K562 (cell line): ENCODE results near the gene RAPGEF5. TPM values are rescaled to one million over a fixed set of nuclear protein-coding genes. Genes with fewer than 3 reads are reported as not detected.

Source experiments
- ATAC-seq: fragments of 200-7000 bp; cut with Tn5 transposase; 3 replicates; pipeline ENCODE4 v1.9.1; 2020; ENCODE audit warnings: moderate library complexity
- BruUV-seq: library from RNA; stranded (reverse); fragments of 400-500 nt; replicated peaks from 2 replicates; lab custom pipeline; 2021; lab: Mats Ljungman, UMichigan
- CTCF ChIA-PET: fragments of 300-600 bp; formaldehyde crosslinking; extraction: SDS; loops from one replicate; lab custom pipeline; 2021; ENCODE audit warnings: low intra/inter-chr PET ratio; lab: Yijun Ruan, JAX
- POLR2A ChIA-PET: fragments of 300-600, 350-650 bp; sonication (Branson Sonifier 250); formaldehyde crosslinking; extraction: SDS; loops from one replicate; lab custom pipeline; 2021; ENCODE audit warnings: antibody characterized with exemption, inconsistent platforms; lab: Yijun Ruan, JAX
- DNase-seq, 4 experiments: peaks; one replicate each; pipeline versions ENCODE4 v3.0.0 to v3.0.0-alpha.2; 2011 to 2018; ENCODE audit warnings: low spot score in 3 of 4, mixed read lengths in 3 of 4; ENCODE audit errors: extremely low read depth in 1 of 4
- FAIRE-seq: peaks from 2 replicates; lab custom pipeline; 2011; peaks lifted over from hg19 to GRCh38; lab: Jason Lieb, UNC
- H2AFZ ChIP-seq: 2 replicates; pipeline ENCODE4 v1.6.0; 2011; ENCODE audit warnings: low read depth, low read length, control low read depth, inconsistent platforms
- H3K27ac ChIP-seq: fragments of 200-600 bp; 3 replicates; pipeline ENCODE4 v1.8.0; 2011; ENCODE audit warnings: low read depth, mild to moderate bottlenecking, control low read depth, inconsistent platforms, low read length, moderate library complexity, mixed read lengths; ENCODE audit errors: extremely low read depth
- H3K27me3 ChIP-seq, 2 experiments: fragments of 300-600 bp in 1 of 2; 2 replicates in 1 of 2; 3 replicates in 1 of 2; pipeline versions ENCODE4 v1.6.0 to v1.8.0; 2011; ENCODE audit warnings: inconsistent platforms in 2 of 2, low read length in 2 of 2, mild to moderate bottlenecking in 1 of 2, mixed read lengths in 1 of 2, moderate library complexity in 1 of 2; ENCODE audit not compliant: control insufficient read depth in 2 of 2, insufficient read depth in 2 of 2
- H3K36me3 ChIP-seq: fragments of 300-600 bp; 3 replicates; pipeline ENCODE4 v1.8.0; 2011; ENCODE audit warnings: mild to moderate bottlenecking, low read length, inconsistent platforms; ENCODE audit not compliant: control insufficient read depth, insufficient read depth
- H3K4me1 ChIP-seq, 2 experiments: fragments of 200-600 bp in 1 of 2; replicated peaks in 1 of 2; 2 replicates in 1 of 2; 3 replicates in 1 of 2; pipeline versions ENCODE4 v1.5.1 to v1.8.0; 2011; ENCODE audit warnings: inconsistent platforms in 2 of 2, low read length in 2 of 2, mild to moderate bottlenecking in 1 of 2, mixed read lengths in 1 of 2, moderate library complexity in 1 of 2; ENCODE audit not compliant: control insufficient read depth in 2 of 2, insufficient read depth in 2 of 2
- H3K4me2 ChIP-seq: 2 replicates; pipeline ENCODE4 v1.6.1; 2011; ENCODE audit warnings: low read length, control low read depth, inconsistent platforms, mixed read lengths; ENCODE audit not compliant: insufficient read depth
- H3K4me3 ChIP-seq: fragments of 200-600 bp; sonication (generic), shearing (Covaris generic); 2 replicates; pipeline ENCODE4 v1.5.1; 2016; ENCODE audit warnings: control low read depth, inconsistent platforms
- H3K79me2 ChIP-seq: fragments of 200-600 bp; 3 replicates; pipeline ENCODE4 v1.8.0; 2011; ENCODE audit warnings: low read length, inconsistent platforms; ENCODE audit not compliant: control insufficient read depth, insufficient read depth
- H3K9ac ChIP-seq, 2 experiments: 2 replicates each; pipeline versions ENCODE4 v1.6.0 to v1.6.1; 2011; ENCODE audit warnings: low read depth in 2 of 2, low read length in 2 of 2, control low read depth in 1 of 2, inconsistent platforms in 1 of 2, mild to moderate bottlenecking in 1 of 2, mixed read lengths in 1 of 2; ENCODE audit not compliant: insufficient read depth in 1 of 2
- H3K9me1 ChIP-seq: one replicate; pipeline ENCODE4 v1.6.0; 2011; ENCODE audit warnings: inconsistent platforms, mild to moderate bottlenecking, low read length, moderate library complexity; ENCODE audit not compliant: control insufficient read depth, insufficient read depth
- H3K9me3 ChIP-seq: replicated peaks from 2 replicates; pipeline ENCODE4 v1.5.1; 2011; ENCODE audit warnings: low read depth, low read length, inconsistent platforms; ENCODE audit not compliant: control insufficient read depth, insufficient read depth
- H4K20me1 ChIP-seq: replicated peaks from 2 replicates; pipeline ENCODE4 v1.6.1; 2011; ENCODE audit warnings: low read length, inconsistent platforms, mixed read lengths; ENCODE audit not compliant: control insufficient read depth, insufficient read depth
- CAMTA2 ChIP-seq: fragments of 250-450 bp; sonication (Bioruptor Pico); conservative IDR thresholded peaks from 2 replicates; pipeline ENCODE4 v1.5.1; 2022
- CEBPB ChIP-seq: fragments of 450-650 bp; IDR thresholded peaks from 2 replicates; pipeline ENCODE4 v1.6.1; 2016; ENCODE audit warnings: missing genetic modification characterization, missing compliant biosample characterization
- CREM ChIP-seq: IDR thresholded peaks from 2 replicates; pipeline ENCODE4 v1.6.1; 2014; ENCODE audit warnings: antibody characterized with exemption, low read depth
- EP300 ChIP-seq: IDR thresholded peaks from 2 replicates; pipeline ENCODE4 v1.6.1; 2012; ENCODE audit warnings: low read length, improper control_type of control experiment
- HES1 ChIP-seq: fragments of 450-650 bp; IDR thresholded peaks from 2 replicates; pipeline ENCODE4 v1.6.1; 2016; ENCODE audit warnings: low read depth, mild to moderate bottlenecking, moderate library complexity
- HEY1 ChIP-seq: fragments of 250-450 bp; sonication (Bioruptor Pico); IDR thresholded peaks from 2 replicates; pipeline ENCODE4 v1.5.0; 2020; ENCODE audit warnings: mild to moderate bottlenecking, moderate library complexity, borderline replicate concordance
- IFI16 ChIP-seq: fragments of 250-450 bp; sonication (Bioruptor Pico); IDR thresholded peaks from 2 replicates; pipeline ENCODE4 v2.1.2; 2022; ENCODE audit warnings: mild to moderate bottlenecking, inconsistent platforms
- MTF1 ChIP-seq: fragments of 250-450 bp; sonication (Bioruptor Pico); IDR thresholded peaks from 2 replicates; pipeline ENCODE4 v1.9.0; 2021; ENCODE audit warnings: moderate library complexity, mild to moderate bottlenecking, inconsistent platforms, borderline replicate concordance
- MYBL2 ChIP-seq, 2 experiments: fragments of 450-650 bp in 1 of 2; sonication (generic) in 1 of 2; formaldehyde crosslinking in 1 of 2; IDR thresholded peaks; 2 replicates each; pipeline versions ENCODE4 v1.6.1 to v1.8.1; 2017 to 2022; ENCODE audit warnings: borderline replicate concordance in 1 of 2, inconsistent platforms in 1 of 2, low read depth in 1 of 2, mild to moderate bottlenecking in 1 of 2, missing genetic modification reagents in 1 of 2, moderate library complexity in 1 of 2
- NBN ChIP-seq: fragments of 450-650 bp; IDR thresholded peaks from 2 replicates; pipeline ENCODE4 v1.6.1; 2016; ENCODE audit warnings: low read depth, mild to moderate bottlenecking
- PHTF2 ChIP-seq: fragments of 250-450 bp; sonication (Bioruptor Pico); IDR thresholded peaks from 2 replicates; pipeline ENCODE4 v1.5.0; 2021; ENCODE audit warnings: mild to moderate bottlenecking
- RBBP5 ChIP-seq: fragments of 200-600 bp; sonication (generic); IDR thresholded peaks from 2 replicates; pipeline ENCODE4 v1.6.1; 2012; ENCODE audit warnings: borderline replicate concordance, mild to moderate bottlenecking, low read length, control low read depth, inconsistent platforms; ENCODE audit not compliant: insufficient read depth, poor library complexity, severe bottlenecking
- SRF ChIP-seq, 2 experiments: fragments of 250-450, 450-650 bp in 1 of 2; sonication (Bioruptor Pico) in 1 of 2; sonication (generic) in 1 of 2; formaldehyde crosslinking; IDR thresholded peaks; 2 replicates each; pipeline versions ENCODE4 v1.5.0 to v1.5.1; 2020 to 2022; ENCODE audit warnings: mild to moderate bottlenecking in 1 of 2, missing genetic modification reagents in 1 of 2
- ZNF197 ChIP-seq: fragments of 200-800 bp; sonication (Bioruptor generic); IDR thresholded peaks from 2 replicates; pipeline ENCODE4 v1.6.1; 2016; ENCODE audit warnings: low read depth, missing genetic modification characterization, missing compliant biosample characterization
- ZNF347 ChIP-seq: fragments of 450-650 bp; formaldehyde crosslinking; IDR thresholded peaks from 2 replicates; pipeline ENCODE4 v1.4.0; 2020; ENCODE audit warnings: low read depth, mild to moderate bottlenecking, moderate library complexity
- ZNF707 ChIP-seq: fragments of 250-450 bp; sonication (Bioruptor Pico); conservative IDR thresholded peaks from 2 replicates; pipeline ENCODE4 v1.8.0; 2022; ENCODE audit warnings: inconsistent platforms, mild to moderate bottlenecking, moderate library complexity
- ZNF77 ChIP-seq: fragments of 250-450 bp; sonication (Bioruptor Pico); IDR thresholded peaks from 2 replicates; pipeline ENCODE4 v1.5.0; 2020
- WGBS: fragments of 100-300 bp; shearing (Covaris generic); methylation state at CpG from one replicate; pipeline ENCODE4 v1.1.6; 2016; ENCODE audit warnings: low coverage, mixed read lengths; ENCODE audit not compliant: insufficient coverage; ENCODE audit errors: missing lambda C conversion rate; 5-methylcytosine and 5-hydroxymethylcytosine counted together
- in situ Hi-C: fragments of 300-500 bp; cut with MboI; formaldehyde crosslinking; loops from 4 replicates; pipeline ENCODE4 v1.15.0; 2018; ENCODE audit warnings: inconsistent platforms, mixed read lengths
- intact Hi-C: fragments of 100-400 bp; cut with micrococcal nuclease; formaldehyde crosslinking; loops from 2 replicates; pipeline ENCODE4 v1.14.2; 2022
- polyA plus RNA-seq, 8 experiments: library from polyadenylated mRNA; depleted of rRNA in 4 of 8; stranded (reverse) in 5 of 8; unstranded in 3 of 8; fragments of >200 nt; fragmentation: Nextera tagmentation in 2 of 8; fragmentation: Illumina TruSeq in 1 of 8; extraction: Ambion mirVana in 2 of 8; extraction: Trizol in 1 of 8; gene quantifications; 2 replicates each; pipeline versions ENCODE4 v1.2.1 to v1.2.3, GENCODE V29; 2011 to 2014; ENCODE audit warnings: inconsistent platforms in 1 of 8, missing spikeins in 1 of 8
- total RNA-seq, 7 experiments: library from RNA; depleted of rRNA in 6 of 7; stranded (reverse); fragments of >200 nt in 6 of 7; fragmentation: Illumina TruSeq in 2 of 7; extraction: Trizol in 2 of 7; gene quantifications; 2 replicates each; pipeline versions ENCODE4 v1.2.1 to v1.2.3, GENCODE V29; 2011 to 2021; ENCODE audit warnings: low replicate concordance in 1 of 7

The RAPGEF5 gene
- total and polyA plus RNA-seq, 9 of the 15 experiments (the other 6 are each of a cell fraction or from before 2014, with no cell fraction given), result 0.39 to 2.0 (median 1.1) TPM

GRCh38 chr7:22214000-22214399 is 143.0 kb downstream of the RAPGEF5 start:
- Histone ChIP-seq H3K4me3 (no peak overlapping the region), H3K9me1 (no peaks in the 10 kb centered on the region), H3K79me2 (no peaks in the 10 kb centered on the region), H3K9me3 (no peaks in the 10 kb centered on the region), H3K9ac (no peak overlapping the region), H3K27me3 (no peaks in the 10 kb centered on the region), H3K4me2 (no peak overlapping the region), H3K4me1 (peaks cover 0 to 7% of the 10 kb centered on the region in 2 experiments; a peak in 2 of 5 replicates), H4K20me1 (no peaks in the 10 kb centered on the region), H3K27ac (no peak overlapping the region), H3K36me3 (no peaks in the 10 kb centered on the region), H2AFZ (no peak overlapping the region)
- FAIRE-seq, result no peak
- ChIA-PET POLR2A (no interaction called here), CTCF (no interaction called here)
- 37% methylated on average over 3 of the region's 3 CpGs for WGBS
- in situ Hi-C loops, result no loop called here
- ATAC-seq, result no peak
- TF ChIP-seq HES1 (no peak), MTF1 (CRISPR knock-in tag) (no peak), IFI16 (no peak), EP300 (no peak), MYBL2 (IDR thresholded peaks at IDR 0.05; ENCODE audit: low read depth) (no peak), MYBL2 (CRISPR knock-in tag; IDR thresholded peaks at IDR 0.05; ENCODE audit: borderline replicate concordance) (no peak), CEBPB (tag) (no peak), NBN (no peak), ZNF197 (CRISPR knock-in tag) (no peak), RBBP5 (no peak), SRF (CRISPR knock-in tag; IDR thresholded peaks at IDR 0.05) (no peak), PHTF2 (no peak), CREM (no peak), ZNF77 (CRISPR knock-in tag) (no peak), HEY1 (CRISPR knock-in tag) (no peak), ZNF347 (CRISPR knock-in tag) (no peak), ZNF707 (CRISPR knock-in tag) (no peak), CAMTA2 (no peak)
- no TSS peak for BruUV-seq
- intact Hi-C loops, result no loop called here
- DNase-seq, result no peak
